HG03066 (cell line): ENCODE data around the gene OR1I1.
A peak's percentile ranks its signal among the peaks of the same experiment; 100 is the strongest.

Source experiments
- ATAC-seq: cut with Tn5 transposase; IDR thresholded peaks from one replicate; pipeline ENCODE4 v1.9.1; 2021; ENCODE audit warnings: low read depth; ENCODE audit not compliant: unreplicated experiment

The OR1I1 gene

GRCh38 chr19:15116856-15117255 is 34.8 kb downstream of the OR1I1 start:
- ATAC-seq: no peak

- ATAC-seq: no peak
Observed at GRCh38 chr19:15118248-15118647, 36.2 kb downstream of the OR1I1 start.

GRCh38 chr19:15118789-15119494 is 36.9 kb downstream of the OR1I1 start:
- ATAC-seq: no peak

GRCh38 chr19:15120135-15121026 is 38.4 kb downstream of the OR1I1 start:
- ATAC-seq: no peak

- ATAC-seq: no peak
Observed at GRCh38 chr19:15122331-15123030, 40.5 kb downstream of the OR1I1 start.

- ATAC-seq: no peak
Observed at GRCh38 chr19:15123031-15123890, 41.2 kb downstream of the OR1I1 start.

GRCh38 chr19:15123900-15124299 is 41.9 kb downstream of the OR1I1 start:
- no peak for ATAC-seq

GRCh38 chr19:15124572-15125231 is 42.7 kb downstream of the OR1I1 start:
- ATAC-seq: no peak

- peak; percentile 78 for ATAC-seq
Observed at GRCh38 chr19:15125232-15126067, 43.4 kb downstream of the OR1I1 start.

- no peak for ATAC-seq
Observed at GRCh38 chr19:15126131-15126910, 44.3 kb downstream of the OR1I1 start.

GRCh38 chr19:15128162-15128770 is 46.3 kb downstream of the OR1I1 start:
- no peak for ATAC-seq

- ATAC-seq: no peak
Observed at GRCh38 chr19:15129856-15130585, 48.0 kb downstream of the OR1I1 start.

- ATAC-seq: no peak
Observed at GRCh38 chr19:15136234-15136954, 54.4 kb downstream of the OR1I1 start.

- no peak for ATAC-seq
Observed at GRCh38 chr19:15137777-15138176, 55.8 kb downstream of the OR1I1 start.

- ATAC-seq: no peak
Observed at GRCh38 chr19:15138427-15138826, 56.4 kb downstream of the OR1I1 start.

GRCh38 chr19:15141143-15141542 is 59.1 kb downstream of the OR1I1 start:
- no peak for ATAC-seq
